Measurements from ENCODE around the gene EHBP1. TPM values are rescaled to one million over a fixed set of nuclear protein-coding genes. Genes with fewer than 3 reads are reported as not detected.
"Not testable (repeated sequence)": the region's sequence is repeated elsewhere in the genome, so short reads cannot be mapped to it uniquely, and the experiment has no call there.

EHBP1 gene
- total RNA-seq, 1 donor from 2014 or later, result 46.5 TPM

DNA sequence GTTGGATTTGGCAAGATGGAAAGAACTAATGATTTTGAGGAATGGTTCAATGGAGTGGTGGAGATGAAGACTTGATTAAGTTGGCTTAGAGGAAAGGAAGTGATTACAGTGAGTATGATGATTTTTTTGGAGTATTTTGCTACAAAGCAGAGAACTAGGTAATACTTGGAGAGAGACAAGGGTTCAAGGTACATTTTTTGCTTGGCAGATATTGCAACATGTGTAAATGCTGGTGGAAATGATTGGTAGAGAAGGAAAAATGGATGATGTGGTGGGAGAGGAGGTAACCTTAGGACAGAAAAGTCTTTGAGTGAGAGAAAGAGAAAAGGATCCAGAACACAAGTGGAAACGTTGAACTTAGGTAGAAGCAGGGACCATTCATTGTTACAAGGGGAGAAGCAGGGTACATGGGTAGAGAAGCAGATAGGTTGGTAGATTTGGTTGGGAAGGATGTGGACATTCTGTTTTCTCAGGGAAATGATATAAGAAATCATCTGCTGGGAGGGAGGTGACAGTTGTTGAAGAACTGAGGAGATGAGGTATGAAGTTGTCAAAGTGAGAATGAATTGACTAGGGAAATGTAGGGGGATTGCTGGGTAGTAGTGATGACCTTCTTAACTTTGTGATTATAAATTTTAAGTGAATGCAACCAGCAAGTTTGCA, 6.5 kb downstream of the EHBP1 start:
- no peak overlapping the region for H3K27ac Mint-ChIP-seq (ENCODE audit: unreplicated experiment)
- H3K9me3 Mint-ChIP-seq (ENCODE audit: unreplicated experiment), result no peaks in the 10 kb centered on the region
- TF ChIP-seq, protein P1, sequence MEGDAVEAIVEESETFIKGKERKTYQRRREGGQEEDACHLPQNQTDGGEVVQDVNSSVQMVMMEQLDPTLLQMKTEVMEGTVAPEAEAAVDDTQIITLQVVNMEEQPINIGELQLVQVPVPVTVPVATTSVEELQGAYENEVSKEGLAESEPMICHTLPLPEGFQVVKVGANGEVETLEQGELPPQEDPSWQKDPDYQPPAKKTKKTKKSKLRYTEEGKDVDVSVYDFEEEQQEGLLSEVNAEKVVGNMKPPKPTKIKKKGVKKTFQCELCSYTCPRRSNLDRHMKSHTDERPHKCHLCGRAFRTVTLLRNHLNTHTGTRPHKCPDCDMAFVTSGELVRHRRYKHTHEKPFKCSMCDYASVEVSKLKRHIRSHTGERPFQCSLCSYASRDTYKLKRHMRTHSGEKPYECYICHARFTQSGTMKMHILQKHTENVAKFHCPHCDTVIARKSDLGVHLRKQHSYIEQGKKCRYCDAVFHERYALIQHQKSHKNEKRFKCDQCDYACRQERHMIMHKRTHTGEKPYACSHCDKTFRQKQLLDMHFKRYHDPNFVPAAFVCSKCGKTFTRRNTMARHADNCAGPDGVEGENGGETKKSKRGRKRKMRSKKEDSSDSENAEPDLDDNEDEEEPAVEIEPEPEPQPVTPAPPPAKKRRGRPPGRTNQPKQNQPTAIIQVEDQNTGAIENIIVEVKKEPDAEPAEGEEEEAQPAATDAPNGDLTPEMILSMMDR (IDR thresholded peaks at IDR 0.05), result no peak
- DNase-seq (ENCODE audit: extremely low spot score, unreplicated experiment), result no peak
- H3K36me3 Mint-ChIP-seq (ENCODE audit: unreplicated experiment), result peaks cover 20% of the 10 kb centered on the region
- no peaks in the 10 kb centered on the region for H3K27me3 Mint-ChIP-seq (ENCODE audit: unreplicated experiment)
- H3K4me1 Mint-ChIP-seq (ENCODE audit: unreplicated experiment), result peaks cover 20% of the 10 kb centered on the region
- H3K4me3 Mint-ChIP-seq (ENCODE audit: unreplicated experiment), result no peak overlapping the region

DNA sequence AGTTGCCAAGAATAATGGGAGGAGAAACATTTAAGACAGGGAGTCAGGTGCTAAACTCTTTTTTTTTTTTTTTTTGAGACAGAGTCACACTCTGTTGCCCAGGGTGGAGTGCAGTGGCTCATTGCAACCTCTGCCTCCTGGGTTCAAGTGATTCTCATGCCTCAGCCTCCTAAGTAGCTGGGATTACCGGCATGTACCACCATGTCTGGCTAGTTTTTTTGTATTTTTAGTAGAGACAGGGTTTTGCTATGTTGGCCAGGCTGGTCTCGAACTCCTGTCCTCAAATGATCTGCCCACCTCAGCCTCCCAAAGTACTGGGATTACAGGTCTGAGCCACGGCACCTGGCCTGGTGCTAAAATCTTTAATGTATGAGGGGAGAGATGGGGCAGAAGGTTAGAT, 7.7 kb downstream of the EHBP1 start:
- Mint-ChIP-seq H3K36me3 (ENCODE audit: unreplicated experiment) (peaks cover 23% of the 10 kb centered on the region), H3K4me1 (ENCODE audit: unreplicated experiment) (peaks cover 10% of the 10 kb centered on the region)
- H3K27me3 Mint-ChIP-seq (ENCODE audit: unreplicated experiment); H3K27ac Mint-ChIP-seq (ENCODE audit: unreplicated experiment); DNase-seq (ENCODE audit: extremely low spot score, unreplicated experiment); H3K4me3 Mint-ChIP-seq (ENCODE audit: unreplicated experiment); H3K9me3 Mint-ChIP-seq (ENCODE audit: unreplicated experiment): not testable (repeated sequence)

DNA sequence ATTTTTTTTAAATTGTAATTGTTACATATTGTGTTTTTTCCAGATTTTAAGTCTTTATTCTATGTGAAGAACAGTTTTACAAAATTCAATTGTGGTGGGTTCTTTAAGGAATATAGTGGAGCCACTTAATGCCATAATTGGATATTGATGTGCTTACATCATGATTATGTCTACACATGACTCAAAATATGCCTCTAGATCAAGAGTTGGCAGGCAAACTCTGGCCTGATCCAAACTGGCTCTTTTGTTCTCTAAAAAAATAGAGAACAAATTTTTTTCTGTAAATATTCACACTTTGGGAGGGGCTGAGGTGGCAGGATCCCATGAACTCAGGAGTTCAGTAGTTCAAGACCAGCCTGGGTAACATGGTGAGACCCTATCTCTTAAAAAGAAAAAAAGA, 8.3 kb downstream of the EHBP1 start:
- no peak for DNase-seq (ENCODE audit: extremely low spot score, unreplicated experiment)
- no peak overlapping the region for H3K4me3 Mint-ChIP-seq (ENCODE audit: unreplicated experiment)
- TF ChIP-seq, protein P1 (IDR thresholded peaks at IDR 0.05), result no peak
- no peaks in the 10 kb centered on the region for H3K27me3 Mint-ChIP-seq (ENCODE audit: unreplicated experiment)
- peaks cover 4% of the 10 kb centered on the region for H3K4me1 Mint-ChIP-seq (ENCODE audit: unreplicated experiment)
- no peak overlapping the region for H3K27ac Mint-ChIP-seq (ENCODE audit: unreplicated experiment)
- peaks cover 19% of the 10 kb centered on the region for H3K36me3 Mint-ChIP-seq (ENCODE audit: unreplicated experiment)
- H3K9me3 Mint-ChIP-seq (ENCODE audit: unreplicated experiment), result no peaks in the 10 kb centered on the region

DNA sequence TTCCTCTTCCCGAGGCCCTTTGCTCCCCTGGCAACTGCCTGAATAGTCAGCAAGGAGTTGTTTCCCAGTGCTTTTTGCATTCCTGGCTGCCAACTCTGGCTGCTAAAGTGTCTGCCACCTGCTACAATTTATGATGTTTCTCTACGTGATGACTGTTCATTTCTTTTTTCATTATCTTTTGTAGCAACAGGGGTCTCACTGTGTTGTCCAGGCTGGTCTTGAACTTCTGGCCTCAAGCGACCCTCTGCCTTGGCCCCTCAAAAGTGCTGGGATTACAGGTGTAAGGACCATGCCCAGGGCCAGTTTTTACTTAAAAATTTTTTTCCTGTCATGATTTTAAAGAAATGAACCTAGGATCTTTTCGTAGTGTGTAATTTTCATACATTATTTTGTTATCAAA, 11.3 kb downstream of the EHBP1 start:
- TF ChIP-seq, protein P1 (IDR thresholded peaks at IDR 0.05), result no peak
- Mint-ChIP-seq H3K9me3 (ENCODE audit: unreplicated experiment) (no peaks in the 10 kb centered on the region), H3K4me3 (ENCODE audit: unreplicated experiment) (no peak overlapping the region), H3K27me3 (ENCODE audit: unreplicated experiment) (no peaks in the 10 kb centered on the region), H3K4me1 (ENCODE audit: unreplicated experiment) (peaks cover 2% of the 10 kb centered on the region), H3K36me3 (ENCODE audit: unreplicated experiment) (peaks cover 18% of the 10 kb centered on the region), H3K27ac (ENCODE audit: unreplicated experiment) (no peak overlapping the region)
- DNase-seq (ENCODE audit: extremely low spot score, unreplicated experiment), result no peak

DNA sequence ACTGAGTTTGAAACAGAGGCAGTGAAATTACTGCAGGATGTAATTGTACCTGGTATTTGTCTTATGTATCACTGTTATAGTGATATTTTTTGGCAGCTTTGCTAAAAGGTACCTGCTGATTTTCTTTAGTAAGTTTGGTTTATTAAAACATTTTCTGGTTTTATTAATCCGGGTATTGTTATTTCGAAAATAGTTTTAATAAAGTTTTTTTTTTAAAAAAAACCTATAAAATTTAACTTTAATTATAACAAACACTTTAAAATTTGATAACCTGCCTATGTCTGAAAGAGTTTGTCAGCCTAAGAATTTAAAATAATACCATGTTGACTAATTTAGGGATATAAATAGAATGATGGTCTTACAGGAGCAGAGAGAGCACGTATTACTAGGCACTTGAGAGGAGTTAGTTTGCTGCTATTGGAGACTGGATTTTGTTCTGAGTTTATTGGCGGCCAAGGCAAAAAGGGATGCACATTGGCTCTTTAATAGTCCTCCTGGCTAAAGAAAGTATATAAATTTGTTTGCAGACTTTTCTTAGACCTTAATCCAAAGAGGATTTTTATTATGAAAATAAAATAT, 12.1 kb downstream of the EHBP1 start:
- H3K4me3 Mint-ChIP-seq (ENCODE audit: unreplicated experiment), result no peak overlapping the region
- no peak for DNase-seq (ENCODE audit: extremely low spot score, unreplicated experiment)
- H3K27ac Mint-ChIP-seq (ENCODE audit: unreplicated experiment), result no peak overlapping the region
- H3K9me3 Mint-ChIP-seq (ENCODE audit: unreplicated experiment), result peaks cover 1% of the 10 kb centered on the region
- H3K36me3 Mint-ChIP-seq (ENCODE audit: unreplicated experiment), result peaks cover 21% of the 10 kb centered on the region
- TF ChIP-seq, protein P1 (IDR thresholded peaks at IDR 0.05), result no peak
- peaks cover 2% of the 10 kb centered on the region for H3K4me1 Mint-ChIP-seq (ENCODE audit: unreplicated experiment)
- H3K27me3 Mint-ChIP-seq (ENCODE audit: unreplicated experiment), result no peaks in the 10 kb centered on the region

Data from osteocyte (in vitro differentiated cells).